ENCODE measurements around the gene CHN1.

The CHN1 gene

DNA sequence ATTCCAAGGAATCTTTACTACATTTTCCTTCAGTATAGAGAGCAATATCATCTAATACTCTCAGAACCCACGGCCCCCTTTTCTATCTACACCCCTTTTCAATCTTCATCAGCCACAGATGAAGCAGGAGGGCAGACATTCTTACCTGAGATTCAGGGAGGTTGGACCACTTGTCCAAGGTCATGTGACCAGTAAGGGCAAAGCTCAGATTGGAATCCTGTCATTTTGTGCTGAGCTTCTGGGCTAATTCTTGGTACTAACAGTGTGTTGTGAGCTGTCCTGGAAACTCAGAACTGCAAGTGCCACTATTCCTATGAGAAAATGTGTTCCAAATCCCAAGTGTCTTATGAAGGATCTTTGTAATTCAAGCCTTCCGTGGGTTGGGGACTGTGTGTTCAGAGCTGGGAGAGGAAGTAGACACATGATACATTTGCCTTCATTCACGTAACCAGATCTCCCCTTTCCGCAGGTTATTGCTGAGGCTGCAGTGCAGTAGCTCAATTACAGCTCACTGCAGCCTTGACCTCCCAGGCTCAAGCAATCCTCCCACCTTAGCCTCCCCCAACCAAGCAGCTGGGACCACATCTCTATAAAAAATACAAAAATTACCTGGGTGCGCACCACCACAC is 244.2 kb downstream of the CHN1 start:
- no peak for ATAC-seq

- no peak for ATAC-seq
Observed at GRCh38 chr2:174759381-174760065, 245.7 kb downstream of the CHN1 start.

GRCh38 chr2:174756743-174757142 is 248.4 kb downstream of the CHN1 start:
- no peak for ATAC-seq

GRCh38 chr2:174753038-174753633 is 252.0 kb downstream of the CHN1 start:
- ATAC-seq: peak; percentile 10 to 22

DNA sequence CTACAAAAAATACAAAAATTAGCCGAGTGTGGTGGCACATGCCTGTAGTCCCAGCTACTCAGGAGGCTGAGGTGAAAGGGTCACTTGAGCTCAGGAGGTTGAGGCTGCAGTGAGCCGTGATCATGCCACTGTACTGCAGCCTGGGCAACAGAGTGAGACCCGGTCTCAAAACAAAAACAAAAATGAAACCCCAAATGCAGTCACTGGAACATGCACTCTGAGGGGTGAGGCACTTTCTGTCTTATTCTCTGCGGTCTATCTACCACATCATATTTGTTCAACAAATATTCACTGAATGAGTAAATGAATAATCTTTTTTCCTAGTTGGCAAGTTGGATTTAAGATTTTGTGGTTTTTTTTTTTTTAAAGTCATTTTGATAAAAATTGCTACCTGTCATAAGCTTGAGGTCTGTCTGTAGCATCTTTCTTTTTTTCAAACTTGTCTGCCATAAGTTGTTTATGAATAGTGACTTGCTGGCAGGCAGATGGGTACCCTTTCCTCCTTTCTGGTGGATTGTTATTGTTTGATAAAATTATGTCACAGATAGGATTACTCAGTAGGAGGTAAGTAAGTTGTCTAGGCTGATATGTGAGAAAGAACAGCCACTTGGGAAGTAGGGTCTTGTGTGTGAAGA is 252.7 kb downstream of the CHN1 start:
- ATAC-seq: peak; percentile 78 to 82

GRCh38 chr2:174750923-174751441 is 254.2 kb downstream of the CHN1 start:
- no peak for ATAC-seq

DNA sequence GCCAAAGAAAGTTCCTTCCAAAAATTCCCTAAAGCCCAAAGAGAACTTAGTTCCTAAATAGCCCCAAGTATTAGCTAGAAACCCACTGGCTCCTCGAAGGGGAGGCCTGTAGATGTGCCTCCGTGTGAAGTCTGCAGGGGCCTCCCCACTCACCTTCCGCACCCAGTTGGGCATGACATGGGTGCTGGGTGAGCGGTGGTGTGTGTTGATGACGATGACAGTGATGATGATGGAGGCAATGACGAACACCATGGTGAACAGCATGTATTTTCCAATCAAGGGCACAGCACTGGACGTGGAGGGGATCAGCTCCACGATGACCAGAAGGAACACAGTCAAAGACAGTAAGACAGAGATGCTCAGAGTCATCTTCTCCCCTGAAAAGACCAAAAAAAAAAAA is 255.4 kb downstream of the CHN1 start:
- no peak for ATAC-seq

DNA sequence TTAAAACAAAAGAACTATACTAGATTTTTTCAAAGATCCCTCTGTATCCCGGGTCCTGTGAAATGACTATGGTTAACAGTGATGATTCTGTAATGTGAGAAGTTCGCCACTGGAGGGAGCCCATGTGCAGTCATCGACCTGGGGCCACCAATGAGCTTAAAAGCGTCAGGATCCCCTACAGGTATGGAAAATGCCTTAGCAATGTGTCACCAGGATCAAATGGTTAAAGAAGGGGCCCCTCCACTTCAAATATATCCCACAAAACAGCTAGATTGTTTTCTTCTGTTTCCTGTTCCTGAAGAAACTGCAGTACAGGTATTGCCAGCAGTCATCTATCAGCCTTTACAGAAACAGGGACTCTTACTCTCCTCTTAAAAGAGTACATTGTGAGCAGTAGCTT is 256.2 kb downstream of the CHN1 start:
- ATAC-seq: peak; percentile 30 to 42
